Right lobe of liver (tissue), 4 donors: ENCODE results near the gene CYLD.

Experiments used
- POLR2A ChIP-seq: fragments of 450-650 bp; IDR thresholded peaks from one replicate; pipeline ENCODE4 v1.6.1; 2017; ENCODE audit warnings: antibody characterized with exemption, mild to moderate bottlenecking
- TF ChIP-seq, protein P1 (sequence below), 4 donors: fragments of 200-600 bp in 3 of 4; fragments of 450-650 bp in 1 of 4; IDR thresholded peaks; one replicate each; pipeline versions ENCODE4 v1.5.1 to v1.8.0; 2016 to 2022; ENCODE audit warnings: antibody characterized with exemption in 4 of 4, mild to moderate bottlenecking in 2 of 4
- donor health status: DM: no; HTN: no; CAD: no.
- donor health status: DM: no; HTN: no; CAD: no.
- donor health status: DM: no; HTN: yes; CAD: no.

DNA sequence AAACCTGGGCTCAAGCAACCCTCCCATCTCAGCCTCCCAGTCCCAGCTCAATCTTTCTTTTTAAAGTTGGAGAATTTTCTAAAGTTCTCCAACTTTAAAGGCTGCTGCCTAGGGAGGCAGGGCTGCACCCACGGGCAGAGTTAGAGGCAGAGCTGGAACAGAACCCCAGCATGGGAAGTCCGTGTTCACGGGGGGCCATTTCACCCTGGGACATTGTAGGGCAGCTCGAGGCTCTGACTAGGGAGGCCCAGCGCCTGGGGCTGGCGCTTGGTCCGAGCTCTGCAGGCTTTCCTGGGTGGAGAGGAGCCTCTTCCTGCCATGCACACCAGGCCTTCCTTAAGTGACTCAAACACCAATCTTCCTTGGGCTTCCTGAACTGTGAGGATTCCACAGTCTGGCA lies 70.2 kb downstream of the CYLD start:
- TF ChIP-seq, protein P1, sequence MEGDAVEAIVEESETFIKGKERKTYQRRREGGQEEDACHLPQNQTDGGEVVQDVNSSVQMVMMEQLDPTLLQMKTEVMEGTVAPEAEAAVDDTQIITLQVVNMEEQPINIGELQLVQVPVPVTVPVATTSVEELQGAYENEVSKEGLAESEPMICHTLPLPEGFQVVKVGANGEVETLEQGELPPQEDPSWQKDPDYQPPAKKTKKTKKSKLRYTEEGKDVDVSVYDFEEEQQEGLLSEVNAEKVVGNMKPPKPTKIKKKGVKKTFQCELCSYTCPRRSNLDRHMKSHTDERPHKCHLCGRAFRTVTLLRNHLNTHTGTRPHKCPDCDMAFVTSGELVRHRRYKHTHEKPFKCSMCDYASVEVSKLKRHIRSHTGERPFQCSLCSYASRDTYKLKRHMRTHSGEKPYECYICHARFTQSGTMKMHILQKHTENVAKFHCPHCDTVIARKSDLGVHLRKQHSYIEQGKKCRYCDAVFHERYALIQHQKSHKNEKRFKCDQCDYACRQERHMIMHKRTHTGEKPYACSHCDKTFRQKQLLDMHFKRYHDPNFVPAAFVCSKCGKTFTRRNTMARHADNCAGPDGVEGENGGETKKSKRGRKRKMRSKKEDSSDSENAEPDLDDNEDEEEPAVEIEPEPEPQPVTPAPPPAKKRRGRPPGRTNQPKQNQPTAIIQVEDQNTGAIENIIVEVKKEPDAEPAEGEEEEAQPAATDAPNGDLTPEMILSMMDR (IDR thresholded peaks at IDR 0.05) = no peak
- no peak for TF ChIP-seq POLR2A
